ENCODE measurements around the gene TAPBPL.

- TF ChIP-seq CTCF (IDR thresholded peaks at IDR 0.05; ENCODE audit: low read length), result no peak
- TF ChIP-seq EZH2 (IDR thresholded peaks at IDR 0.05; ENCODE audit: borderline replicate concordance, low read length), result no peak
These were observed 18.9 kb upstream of the TAPBPL start for GRCh38 chr12:6432991-6433390.

Measured in OCI-LY1 (cell line).